Measurements from ENCODE around the gene B4GALNT2. TPM values are rescaled to one million over a fixed set of nuclear protein-coding genes. Genes with fewer than 3 reads are reported as not detected.

The B4GALNT2 gene
- total and polyA plus RNA-seq, 2 donors (not counting 3 experiments of a cell fraction or from before 2014, with no cell fraction given) = 0.11 TPM; not detected in 1

GRCh38 chr17:49108318-49108717, 24.3 kb upstream of the B4GALNT2 start:
- dilution Hi-C loops (cut with MboI; ENCODE audit: extremely low pct_ligation_motif_present, low sequenced_read_pairs) = no loop called here
- H3K9me1 ChIP-seq (replicated peaks; ENCODE audit: control insufficient read depth, extremely low read depth, insufficient read depth, low read length) = no peaks in the 10 kb centered on the region
- TF ChIP-seq POLR2A (IDR thresholded peaks at IDR 0.05; ENCODE audit: low read depth, low read length) (no peak), POLR2AphosphoS5 (IDR thresholded peaks at IDR 0.05; ENCODE audit: insufficient read depth, low read depth, low read length) (no peak), JUN (IDR thresholded peaks at IDR 0.05; ENCODE audit: borderline replicate concordance, insufficient read depth, insufficient read length, low read depth) (no peak), FOS (IDR thresholded peaks at IDR 0.05; ENCODE audit: borderline replicate concordance, insufficient read depth, low read length) (no peak), MYC (IDR thresholded peaks at IDR 0.05; ENCODE audit: low read depth, low read length) (no peak), GATA2 (IDR thresholded peaks at IDR 0.05; ENCODE audit: insufficient read depth, insufficient read length, low read depth, low read length) (no peak), EZH2 (IDR thresholded peaks at IDR 0.05; ENCODE audit: borderline replicate concordance, low read depth, low read length, severe bottlenecking) (no peak)
- TF ChIP-seq, protein P1, sequence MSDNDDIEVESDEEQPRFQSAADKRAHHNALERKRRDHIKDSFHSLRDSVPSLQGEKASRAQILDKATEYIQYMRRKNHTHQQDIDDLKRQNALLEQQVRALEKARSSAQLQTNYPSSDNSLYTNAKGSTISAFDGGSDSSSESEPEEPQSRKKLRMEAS (IDR thresholded peaks at IDR 0.05; ENCODE audit: insufficient read depth, insufficient read length) = no peak
- TF ChIP-seq, protein P2, sequence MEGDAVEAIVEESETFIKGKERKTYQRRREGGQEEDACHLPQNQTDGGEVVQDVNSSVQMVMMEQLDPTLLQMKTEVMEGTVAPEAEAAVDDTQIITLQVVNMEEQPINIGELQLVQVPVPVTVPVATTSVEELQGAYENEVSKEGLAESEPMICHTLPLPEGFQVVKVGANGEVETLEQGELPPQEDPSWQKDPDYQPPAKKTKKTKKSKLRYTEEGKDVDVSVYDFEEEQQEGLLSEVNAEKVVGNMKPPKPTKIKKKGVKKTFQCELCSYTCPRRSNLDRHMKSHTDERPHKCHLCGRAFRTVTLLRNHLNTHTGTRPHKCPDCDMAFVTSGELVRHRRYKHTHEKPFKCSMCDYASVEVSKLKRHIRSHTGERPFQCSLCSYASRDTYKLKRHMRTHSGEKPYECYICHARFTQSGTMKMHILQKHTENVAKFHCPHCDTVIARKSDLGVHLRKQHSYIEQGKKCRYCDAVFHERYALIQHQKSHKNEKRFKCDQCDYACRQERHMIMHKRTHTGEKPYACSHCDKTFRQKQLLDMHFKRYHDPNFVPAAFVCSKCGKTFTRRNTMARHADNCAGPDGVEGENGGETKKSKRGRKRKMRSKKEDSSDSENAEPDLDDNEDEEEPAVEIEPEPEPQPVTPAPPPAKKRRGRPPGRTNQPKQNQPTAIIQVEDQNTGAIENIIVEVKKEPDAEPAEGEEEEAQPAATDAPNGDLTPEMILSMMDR (IDR thresholded peaks at IDR 0.05; ENCODE audit: extremely low read depth in 1 of 2, insufficient read depth in 1 of 2, low read depth in 1 of 2, low read length in 2 of 2) = no peak
- no peak overlapping the region for H3K4me2 ChIP-seq (ENCODE audit: insufficient read depth, low read length)
- no peak overlapping the region for H3K9ac ChIP-seq (replicated peaks; ENCODE audit: extremely low read depth, insufficient read depth, low read length)
- no TSS peak for BruUV-seq (replicated peaks)
- H3K27me3 ChIP-seq (ENCODE audit: control insufficient read depth in 2 of 2, insufficient read depth in 2 of 2, low read length in 2 of 2) = no peaks in the 10 kb centered on the region
- H3K27ac ChIP-seq (ENCODE audit: insufficient read depth, low read depth, low read length) = no peak overlapping the region
- FAIRE-seq (no peak), DNase-seq (ENCODE audit: low read depth, low spot score) (no peak)
- H3K79me2 ChIP-seq (ENCODE audit: control insufficient read depth, insufficient read depth, low read length) = no peaks in the 10 kb centered on the region
- H3K9me3 ChIP-seq (replicated peaks; ENCODE audit: control insufficient read depth, insufficient read depth, low read length) = no peaks in the 10 kb centered on the region
- no peaks in the 10 kb centered on the region for H3K4me1 ChIP-seq (ENCODE audit: control insufficient read depth, extremely low read depth, insufficient read depth, low read length)
- no peak overlapping the region for H2AFZ ChIP-seq (ENCODE audit: low read depth, low read length)
- intact Hi-C loops (cut with micrococcal nuclease) = no loop called here
- ChIA-PET CTCF (no interaction called here), POLR2A (no interaction called here)
- H3K4me3 ChIP-seq (replicated peaks in 1 of 3; ENCODE audit: insufficient read depth in 1 of 3, low read depth in 1 of 3, low read length in 3 of 3) = no peak overlapping the region
- no peaks in the 10 kb centered on the region for H3K36me3 ChIP-seq (ENCODE audit: control insufficient read depth in 2 of 2, extremely low read depth in 1 of 2, insufficient read depth in 2 of 2, low read length in 2 of 2)
- H4K20me1 ChIP-seq (replicated peaks; ENCODE audit: control insufficient read depth, extremely low read depth, insufficient read depth, low read length) = no peaks in the 10 kb centered on the region

Measured in endothelial cell of umbilical vein (primary cell).